ENCODE measurements around the gene GNMT.
"Not testable (repeated sequence)": the region's sequence is repeated elsewhere in the genome, so short reads cannot be mapped to it uniquely, and the experiment has no call there.

GNMT gene

DNA sequence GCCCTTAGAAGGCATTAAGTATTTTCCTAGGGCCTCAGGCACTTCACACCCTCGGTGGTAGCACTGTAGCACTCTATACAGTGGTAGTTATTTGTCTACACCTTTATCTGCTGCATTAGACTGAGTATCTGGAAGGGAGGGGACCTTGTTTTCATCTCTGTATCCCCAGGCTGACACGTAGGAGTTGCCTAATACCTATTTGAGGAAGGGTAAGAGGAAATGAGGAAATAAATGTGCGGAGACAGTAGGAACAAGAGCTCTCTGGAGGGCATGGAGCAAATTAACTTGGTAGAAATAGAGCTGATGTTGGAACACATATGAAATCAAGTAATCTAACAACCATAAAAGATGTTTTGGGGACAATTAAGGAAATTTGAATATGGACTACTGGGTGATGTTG, 27.3 kb upstream of the GNMT start:
- H3K4me1 ChIP-seq (ENCODE audit: control insufficient read depth, insufficient read depth, low read length), result peaks cover 2% of the 10 kb centered on the region
- H3K36me3 ChIP-seq (ENCODE audit: control insufficient read depth, insufficient read depth, low read length), result peaks cover 25% of the 10 kb centered on the region
- no peaks in the 10 kb centered on the region for H3K27me3 ChIP-seq (ENCODE audit: control insufficient read depth, insufficient read depth, low read length)
- no peak overlapping the region for H3K9ac ChIP-seq (ENCODE audit: low read depth, low read length)
- no peaks in the 10 kb centered on the region for H3K9me3 ChIP-seq (ENCODE audit: control insufficient read depth, insufficient read depth, low read length)
- no peak overlapping the region for H3K4me3 ChIP-seq (ENCODE audit: low read depth, low read length)

DNA sequence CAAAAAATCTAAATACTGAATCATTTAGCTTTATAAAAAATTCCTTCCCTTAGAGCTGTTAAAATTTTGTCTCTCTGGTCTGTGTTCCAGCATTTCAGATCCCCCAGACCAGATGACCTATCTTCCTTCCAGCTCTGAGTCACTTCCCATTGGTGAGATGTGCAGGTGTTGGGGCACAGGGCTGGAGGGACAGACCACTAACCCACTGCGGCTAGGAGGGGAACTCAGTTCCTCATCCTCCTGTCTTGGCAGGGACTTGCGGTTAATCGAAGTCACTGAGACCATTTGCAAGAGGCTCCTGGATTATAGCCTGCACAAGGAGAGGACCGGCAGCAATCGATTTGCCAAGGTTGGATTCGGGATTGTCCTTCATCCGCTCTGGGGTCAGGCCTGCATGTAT, 25.2 kb upstream of the GNMT start:
- no peaks in the 10 kb centered on the region for H3K9me3 ChIP-seq (ENCODE audit: control insufficient read depth, insufficient read depth, low read length)
- H3K36me3 ChIP-seq (ENCODE audit: control insufficient read depth, insufficient read depth, low read length), result peaks cover 37% of the 10 kb centered on the region
- peaks cover 4% of the 10 kb centered on the region for H3K4me1 ChIP-seq (ENCODE audit: control insufficient read depth, insufficient read depth, low read length)
- H3K4me3 ChIP-seq (ENCODE audit: low read depth, low read length), result no peak overlapping the region
- no peaks in the 10 kb centered on the region for H3K27me3 ChIP-seq (ENCODE audit: control insufficient read depth, insufficient read depth, low read length)
- no peak overlapping the region for H3K9ac ChIP-seq (ENCODE audit: low read depth, low read length)

DNA sequence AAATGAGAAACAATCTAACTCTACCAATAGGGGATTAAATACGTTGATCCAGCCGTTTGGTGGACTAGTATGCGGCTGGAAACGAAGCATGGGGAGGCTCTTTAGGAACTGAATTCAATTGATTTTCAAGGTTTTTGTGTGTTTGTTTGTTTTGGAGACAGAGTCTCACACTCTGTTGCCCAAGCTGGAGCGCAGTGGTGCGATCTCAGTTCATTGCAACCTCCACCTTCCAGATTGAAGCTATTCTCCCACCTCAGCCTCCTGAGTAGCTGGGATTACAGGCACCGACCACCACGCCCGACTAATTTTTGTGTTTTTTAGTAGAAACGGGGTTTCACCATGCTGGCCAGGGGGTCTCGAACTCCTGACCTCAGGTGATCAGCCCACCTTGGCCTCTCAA, 24.2 kb upstream of the GNMT start:
- Histone ChIP-seq H3K36me3 (ENCODE audit: control insufficient read depth, insufficient read depth, low read length) (peaks cover 37% of the 10 kb centered on the region), H3K27me3 (ENCODE audit: control insufficient read depth, insufficient read depth, low read length) (no peaks in the 10 kb centered on the region), H3K4me3 (ENCODE audit: low read depth, low read length) (no peak overlapping the region), H3K4me1 (ENCODE audit: control insufficient read depth, insufficient read depth, low read length) (peaks cover 4% of the 10 kb centered on the region), H3K9me3 (ENCODE audit: control insufficient read depth, insufficient read depth, low read length) (no peaks in the 10 kb centered on the region), H3K9ac (ENCODE audit: low read depth, low read length) (no peak overlapping the region)

DNA sequence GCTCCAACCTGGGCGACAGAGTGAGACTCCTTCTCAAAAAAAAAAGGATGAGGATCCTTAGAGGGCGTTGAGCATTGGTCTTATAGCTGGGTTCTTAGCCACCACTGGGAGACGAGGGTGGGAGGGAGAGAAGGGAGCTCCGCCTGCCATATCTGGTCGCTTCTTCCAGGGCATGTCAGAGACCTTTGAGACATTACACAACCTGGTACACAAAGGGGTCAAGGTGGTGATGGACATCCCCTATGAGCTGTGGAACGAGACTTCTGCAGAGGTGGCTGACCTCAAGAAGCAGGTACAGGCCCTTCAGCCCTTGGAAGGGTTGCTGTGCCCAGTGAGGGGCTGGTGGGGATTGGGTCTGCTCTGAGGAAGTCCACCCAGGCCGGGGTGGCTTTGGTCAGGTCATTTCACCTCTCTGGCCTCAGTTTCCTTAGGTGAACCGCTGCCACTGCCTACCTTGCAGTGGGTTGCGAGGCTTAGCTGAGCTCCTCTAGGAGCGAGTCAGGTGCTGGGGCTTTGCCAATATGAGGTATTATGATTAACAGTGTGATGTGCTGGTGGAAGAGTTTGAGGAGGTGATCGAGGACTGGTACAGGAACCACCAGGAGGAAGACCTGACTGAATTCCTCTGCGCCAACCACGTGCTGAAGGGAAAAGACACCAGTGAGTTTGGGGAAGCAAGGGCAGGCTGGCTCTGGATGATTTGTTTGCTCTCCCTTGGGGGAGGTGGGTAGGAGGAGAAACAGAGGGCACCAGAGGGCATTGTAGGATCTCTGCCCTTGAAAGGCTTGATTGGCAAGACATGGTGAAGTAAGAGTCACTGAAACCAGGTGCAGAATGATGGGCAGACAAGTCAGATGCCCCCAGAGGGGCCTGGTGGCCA, 22.8 kb upstream of the GNMT start:
- Histone ChIP-seq H3K9ac (ENCODE audit: low read depth, low read length) (no peak overlapping the region), H3K4me3 (ENCODE audit: low read depth, low read length) (no peak overlapping the region), H3K36me3 (ENCODE audit: control insufficient read depth, insufficient read depth, low read length) (peaks cover 37% of the 10 kb centered on the region), H3K4me1 (ENCODE audit: control insufficient read depth, insufficient read depth, low read length) (peaks cover 4% of the 10 kb centered on the region), H3K27me3 (ENCODE audit: control insufficient read depth, insufficient read depth, low read length) (no peaks in the 10 kb centered on the region), H3K9me3 (ENCODE audit: control insufficient read depth, insufficient read depth, low read length) (no peaks in the 10 kb centered on the region)

DNA sequence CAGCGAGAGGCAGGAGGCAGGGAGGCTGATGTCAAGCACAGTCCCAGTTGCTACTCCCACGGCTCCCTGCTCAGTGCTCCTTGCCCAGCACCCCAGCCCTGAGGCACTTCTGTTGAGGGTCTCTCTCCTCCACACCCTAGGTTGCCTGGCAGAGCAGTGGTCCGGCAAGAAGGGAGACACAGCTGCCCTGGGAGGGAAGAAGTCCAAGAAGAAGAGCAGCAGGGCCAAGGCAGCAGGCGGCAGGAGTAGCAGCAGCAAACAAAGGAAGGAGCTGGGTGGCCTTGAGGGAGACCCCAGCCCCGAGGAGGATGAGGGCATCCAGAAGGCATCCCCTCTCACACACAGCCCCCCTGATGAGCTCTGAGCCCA, 22.1 kb upstream of the GNMT start:
- H3K36me3 ChIP-seq (ENCODE audit: control insufficient read depth, insufficient read depth, low read length), result peaks cover 37% of the 10 kb centered on the region

DNA sequence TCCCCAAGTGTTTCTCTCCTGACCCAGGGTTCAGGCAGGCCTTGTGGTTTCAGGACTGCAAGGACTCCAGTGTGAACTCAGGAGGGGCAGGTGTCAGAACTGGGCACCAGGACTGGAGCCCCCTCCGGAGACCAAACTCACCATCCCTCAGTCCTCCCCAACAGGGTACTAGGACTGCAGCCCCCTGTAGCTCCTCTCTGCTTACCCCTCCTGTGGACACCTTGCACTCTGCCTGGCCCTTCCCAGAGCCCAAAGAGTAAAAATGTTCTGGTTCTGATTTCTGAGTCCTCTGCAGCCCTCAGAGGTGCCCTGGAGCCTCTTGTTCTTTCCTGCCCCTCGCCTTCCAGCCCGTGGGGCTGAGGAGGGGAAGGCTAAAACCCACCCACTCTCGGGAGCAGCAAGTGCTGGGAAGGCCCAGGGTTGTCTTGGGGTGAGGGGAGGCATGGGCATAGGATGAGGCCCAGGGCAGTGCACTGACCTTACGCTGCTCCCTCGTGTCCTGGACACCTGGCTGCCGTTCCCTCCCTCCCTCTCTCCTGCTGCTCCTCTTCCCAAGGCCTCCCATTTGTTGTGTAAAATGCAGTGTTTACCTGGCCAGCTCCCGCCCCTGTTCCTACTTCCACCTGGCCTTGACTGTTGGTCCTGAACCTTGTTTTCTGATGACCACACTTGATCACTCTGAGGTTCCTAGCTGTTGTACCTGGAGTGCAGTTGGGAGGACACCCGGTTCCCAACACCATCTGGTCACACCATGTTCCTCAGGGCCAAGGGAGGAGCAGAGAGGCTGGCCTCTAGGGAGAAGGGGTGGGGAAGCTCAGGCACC, 21.4 kb upstream of the GNMT start:
- Histone ChIP-seq H3K9ac (ENCODE audit: low read depth, low read length) (no peak overlapping the region), H3K4me3 (ENCODE audit: low read depth, low read length) (no peak overlapping the region), H3K36me3 (ENCODE audit: control insufficient read depth, insufficient read depth, low read length) (peaks cover 36% of the 10 kb centered on the region)

More for the DNA sequence above, 22.1 kb upstream of the GNMT start:
- H3K9me3 ChIP-seq (ENCODE audit: control insufficient read depth, insufficient read depth, low read length), result no peaks in the 10 kb centered on the region
- H3K9ac ChIP-seq (ENCODE audit: low read depth, low read length), result no peak overlapping the region
- no peak overlapping the region for H3K4me3 ChIP-seq (ENCODE audit: low read depth, low read length)
- no peaks in the 10 kb centered on the region for H3K27me3 ChIP-seq (ENCODE audit: control insufficient read depth, insufficient read depth, low read length)
- H3K4me1 ChIP-seq (ENCODE audit: control insufficient read depth, insufficient read depth, low read length), result peaks cover 2% of the 10 kb centered on the region

DNA sequence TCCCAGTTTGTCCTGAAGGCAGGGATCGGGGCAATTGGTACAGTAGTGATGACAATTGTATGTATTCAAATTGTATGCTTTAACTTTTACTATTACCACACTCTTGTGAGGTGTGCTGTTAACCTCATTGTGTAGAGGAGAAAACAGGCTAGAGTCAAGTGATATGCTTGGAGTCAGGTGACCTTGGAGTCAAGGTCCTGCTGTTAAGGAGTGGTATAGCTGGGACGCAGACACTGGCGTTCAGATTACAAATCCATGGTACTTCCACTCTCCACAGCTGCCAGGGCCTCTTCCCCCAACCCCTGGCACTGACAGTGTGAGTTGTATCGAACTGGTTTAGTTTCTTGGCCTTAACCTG, 20.8 kb upstream of the GNMT start:
- Histone ChIP-seq H3K9me3 (ENCODE audit: control insufficient read depth, insufficient read depth, low read length) (no peaks in the 10 kb centered on the region), H3K4me3 (ENCODE audit: low read depth, low read length) (no peak overlapping the region), H3K9ac (ENCODE audit: low read depth, low read length) (no peak overlapping the region), H3K27me3 (ENCODE audit: control insufficient read depth, insufficient read depth, low read length) (no peaks in the 10 kb centered on the region), H3K4me1 (ENCODE audit: control insufficient read depth, insufficient read depth, low read length) (peaks cover 2% of the 10 kb centered on the region), H3K36me3 (ENCODE audit: control insufficient read depth, insufficient read depth, low read length) (peaks cover 32% of the 10 kb centered on the region)

More for the DNA sequence above, 21.4 kb upstream of the GNMT start:
- peaks cover 2% of the 10 kb centered on the region for H3K4me1 ChIP-seq (ENCODE audit: control insufficient read depth, insufficient read depth, low read length)
- no peaks in the 10 kb centered on the region for H3K9me3 ChIP-seq (ENCODE audit: control insufficient read depth, insufficient read depth, low read length)
- H3K27me3 ChIP-seq (ENCODE audit: control insufficient read depth, insufficient read depth, low read length), result no peaks in the 10 kb centered on the region

DNA sequence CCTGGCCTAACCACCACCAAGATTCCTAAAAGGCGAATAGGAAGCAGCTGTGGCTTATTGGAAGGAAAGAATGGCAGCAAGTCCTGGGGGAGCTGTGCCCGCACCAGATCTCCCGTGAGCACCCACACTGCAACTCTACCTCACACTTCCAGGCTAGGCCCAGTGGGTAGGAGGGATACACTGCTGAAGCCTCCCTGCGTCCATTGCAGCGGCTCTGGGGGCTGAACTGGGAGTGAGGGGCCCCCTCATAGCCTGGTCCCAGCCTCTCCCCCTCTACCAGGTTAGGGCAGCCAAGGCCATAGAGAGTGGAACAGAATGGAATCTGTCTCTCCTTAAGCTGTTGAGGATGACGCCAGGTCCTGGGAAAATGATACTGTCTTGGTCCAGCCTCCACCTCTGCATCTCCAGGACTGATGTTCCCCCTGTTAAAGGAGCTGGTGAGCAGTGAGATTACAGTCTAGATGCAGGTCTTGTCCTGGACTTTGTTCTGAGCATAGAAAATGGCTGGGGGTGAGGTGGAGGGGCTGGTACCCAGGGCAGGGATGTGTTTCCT, 20.0 kb upstream of the GNMT start:
- Histone ChIP-seq H3K9me3 (ENCODE audit: control insufficient read depth, insufficient read depth, low read length) (no peaks in the 10 kb centered on the region), H3K36me3 (ENCODE audit: control insufficient read depth, insufficient read depth, low read length) (peaks cover 26% of the 10 kb centered on the region)

DNA sequence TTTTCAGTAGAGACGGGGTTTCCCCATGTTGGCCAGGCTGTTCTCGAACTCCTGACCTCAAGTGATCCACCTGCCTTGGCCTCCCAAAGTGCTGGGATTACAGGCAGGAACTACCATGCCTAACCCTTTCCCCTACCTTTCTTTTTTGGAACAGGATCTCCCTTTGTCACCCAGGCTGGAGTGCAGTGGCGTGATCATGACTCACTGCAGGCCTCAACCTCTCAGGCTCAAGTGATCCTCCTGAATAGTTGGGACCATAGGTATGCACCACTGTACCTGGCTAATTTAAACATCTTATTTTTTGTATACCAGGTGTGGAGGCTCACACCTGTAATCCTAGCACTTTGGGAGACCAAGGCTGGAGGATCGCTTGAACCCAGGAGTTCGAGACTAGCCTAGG, 19.2 kb upstream of the GNMT start:
- not testable (repeated sequence) for H3K4me1 ChIP-seq (ENCODE audit: control insufficient read depth, insufficient read depth, low read length); H3K27me3 ChIP-seq (ENCODE audit: control insufficient read depth, insufficient read depth, low read length); H3K9me3 ChIP-seq (ENCODE audit: control insufficient read depth, insufficient read depth, low read length); H3K4me3 ChIP-seq (ENCODE audit: low read depth, low read length); H3K9ac ChIP-seq (ENCODE audit: low read depth, low read length)
- peaks cover 20% of the 10 kb centered on the region for H3K36me3 ChIP-seq (ENCODE audit: control insufficient read depth, insufficient read depth, low read length)

More for the DNA sequence above, 20.0 kb upstream of the GNMT start:
- H3K27me3 ChIP-seq (ENCODE audit: control insufficient read depth, insufficient read depth, low read length), result no peaks in the 10 kb centered on the region
- H3K4me3 ChIP-seq (ENCODE audit: low read depth, low read length), result no peak overlapping the region
- no peak overlapping the region for H3K9ac ChIP-seq (ENCODE audit: low read depth, low read length)
- H3K4me1 ChIP-seq (ENCODE audit: control insufficient read depth, insufficient read depth, low read length), result peaks cover 2% of the 10 kb centered on the region

DNA sequence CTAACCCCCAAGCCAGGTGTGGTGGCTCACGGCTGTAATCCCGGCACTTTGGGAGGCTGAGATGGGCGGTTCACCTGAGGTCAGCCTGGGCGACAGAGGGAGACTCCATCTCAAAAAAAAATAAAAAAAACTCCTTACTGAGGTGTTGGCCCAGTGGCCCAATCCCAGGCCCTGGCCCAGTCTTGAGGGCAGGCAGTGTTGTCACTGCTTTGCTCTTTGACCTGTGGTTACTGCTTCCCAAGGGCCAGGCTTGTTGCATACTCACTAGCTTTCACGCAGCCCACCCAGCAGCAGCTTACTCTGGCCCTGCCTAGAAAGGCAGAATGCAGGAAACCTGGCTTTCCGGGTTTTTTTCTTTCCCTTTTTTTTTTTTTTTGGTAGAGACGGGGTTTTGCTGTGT, 18.1 kb upstream of the GNMT start:
- no peaks in the 10 kb centered on the region for H3K9me3 ChIP-seq (ENCODE audit: control insufficient read depth, insufficient read depth, low read length)
- peaks cover 2% of the 10 kb centered on the region for H3K4me1 ChIP-seq (ENCODE audit: control insufficient read depth, insufficient read depth, low read length)
- no peak overlapping the region for H3K9ac ChIP-seq (ENCODE audit: low read depth, low read length)
- no peak overlapping the region for H3K4me3 ChIP-seq (ENCODE audit: low read depth, low read length)
- peaks cover 20% of the 10 kb centered on the region for H3K36me3 ChIP-seq (ENCODE audit: control insufficient read depth, insufficient read depth, low read length)
- no peaks in the 10 kb centered on the region for H3K27me3 ChIP-seq (ENCODE audit: control insufficient read depth, insufficient read depth, low read length)

DNA sequence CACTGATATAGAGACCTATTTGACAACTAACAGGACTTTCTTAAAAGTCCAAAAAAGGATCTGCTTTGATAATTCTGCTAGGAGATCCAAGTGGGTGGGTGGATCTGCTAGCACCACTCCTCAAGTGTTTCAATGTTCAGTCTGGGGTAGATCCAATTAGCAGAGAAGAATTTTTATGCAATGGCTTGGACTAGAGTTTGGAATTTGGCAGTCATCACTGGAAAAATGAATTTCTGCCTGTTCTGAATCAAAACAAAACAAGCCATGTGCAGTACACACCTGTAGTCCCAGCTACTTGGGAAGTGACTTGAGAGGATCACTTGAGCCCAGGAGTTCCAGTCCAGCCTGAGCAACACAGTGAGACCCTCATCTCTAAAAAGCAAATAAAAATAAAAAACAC, 12.6 kb upstream of the GNMT start:
- Histone ChIP-seq H3K27me3 (ENCODE audit: control insufficient read depth, insufficient read depth, low read length) (no peaks in the 10 kb centered on the region), H3K9ac (ENCODE audit: low read depth, low read length) (no peak overlapping the region), H3K4me1 (ENCODE audit: control insufficient read depth, insufficient read depth, low read length) (no peaks in the 10 kb centered on the region), H3K4me3 (ENCODE audit: low read depth, low read length) (no peak overlapping the region), H3K36me3 (ENCODE audit: control insufficient read depth, insufficient read depth, low read length) (no peaks in the 10 kb centered on the region), H3K9me3 (ENCODE audit: control insufficient read depth, insufficient read depth, low read length) (no peaks in the 10 kb centered on the region)
